C4-2B (cell line): ENCODE data around the gene MACF1.

ENCODE experiments used
- ZFX ChIP-seq: fragments of 450-650 bp; IDR thresholded peaks from 2 replicates; pipeline ENCODE4 v1.6.1; 2017
- TF ChIP-seq, protein P1 (sequence below): fragments of 450-650 bp; conservative IDR thresholded peaks from 2 replicates; pipeline ENCODE4 v1.5.1; 2017; ENCODE audit warnings: mild to moderate bottlenecking

DNA sequence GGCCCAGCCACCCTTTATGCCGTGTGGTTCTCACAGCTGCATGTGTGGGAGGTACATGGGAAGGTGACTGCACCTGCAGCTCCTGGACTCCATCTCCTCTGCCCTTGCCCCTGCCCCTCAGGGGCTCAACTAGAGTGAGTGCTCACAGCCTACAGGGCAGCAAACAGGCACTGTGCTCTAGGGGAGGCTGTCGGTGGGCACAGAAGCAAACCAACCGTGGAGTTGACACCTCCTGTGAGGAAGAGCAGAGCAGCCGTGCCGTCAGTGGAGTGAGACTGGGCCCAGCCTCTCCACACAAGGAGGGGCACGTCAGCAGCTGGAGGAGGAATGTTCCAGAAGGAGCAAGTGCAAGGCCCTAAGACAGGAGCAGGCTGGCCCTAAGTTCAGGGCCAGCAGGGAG lies 319.7 kb downstream of the MACF1 start:
- TF ChIP-seq, protein P1, sequence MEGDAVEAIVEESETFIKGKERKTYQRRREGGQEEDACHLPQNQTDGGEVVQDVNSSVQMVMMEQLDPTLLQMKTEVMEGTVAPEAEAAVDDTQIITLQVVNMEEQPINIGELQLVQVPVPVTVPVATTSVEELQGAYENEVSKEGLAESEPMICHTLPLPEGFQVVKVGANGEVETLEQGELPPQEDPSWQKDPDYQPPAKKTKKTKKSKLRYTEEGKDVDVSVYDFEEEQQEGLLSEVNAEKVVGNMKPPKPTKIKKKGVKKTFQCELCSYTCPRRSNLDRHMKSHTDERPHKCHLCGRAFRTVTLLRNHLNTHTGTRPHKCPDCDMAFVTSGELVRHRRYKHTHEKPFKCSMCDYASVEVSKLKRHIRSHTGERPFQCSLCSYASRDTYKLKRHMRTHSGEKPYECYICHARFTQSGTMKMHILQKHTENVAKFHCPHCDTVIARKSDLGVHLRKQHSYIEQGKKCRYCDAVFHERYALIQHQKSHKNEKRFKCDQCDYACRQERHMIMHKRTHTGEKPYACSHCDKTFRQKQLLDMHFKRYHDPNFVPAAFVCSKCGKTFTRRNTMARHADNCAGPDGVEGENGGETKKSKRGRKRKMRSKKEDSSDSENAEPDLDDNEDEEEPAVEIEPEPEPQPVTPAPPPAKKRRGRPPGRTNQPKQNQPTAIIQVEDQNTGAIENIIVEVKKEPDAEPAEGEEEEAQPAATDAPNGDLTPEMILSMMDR: no peak
- no peak for TF ChIP-seq ZFX
